ENCODE results near the gene DEFB123. TPM values are rescaled to one million over a fixed set of nuclear protein-coding genes. Genes with fewer than 3 reads are reported as not detected.

DEFB123 gene
- total and polyA plus RNA-seq, 9 of the 15 experiments (the other 6 are each of a cell fraction or from before 2014, with no cell fraction given), result not detected

DNA sequence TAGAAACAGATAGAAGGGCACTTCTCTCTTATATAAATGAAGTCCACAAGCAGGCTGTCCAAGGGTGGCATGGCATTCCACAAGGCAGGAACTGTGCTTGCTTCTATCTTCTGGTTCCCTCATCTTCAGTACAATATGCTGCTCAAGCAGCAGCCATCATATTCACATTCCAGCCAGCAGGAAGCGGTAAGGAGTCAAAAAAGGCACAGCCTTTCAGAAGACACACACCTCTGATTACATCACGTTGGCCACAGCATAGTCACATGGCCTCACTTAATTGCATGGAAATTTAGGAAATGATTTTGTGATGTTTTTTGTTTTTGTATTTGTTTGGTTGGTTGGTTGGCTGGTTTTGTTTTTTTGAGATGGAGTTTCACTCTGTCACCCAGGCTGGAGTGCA, 53.7 kb downstream of the DEFB123 start:
- POLR2A ChIA-PET, result interaction anchor here (0.9 kb wide), 1 partner anchor 9 kb away, joined by 5 read pairs; no protein-coding TSS in a partner anchor
- Histone ChIP-seq H4K20me1 (replicated peaks; ENCODE audit: control insufficient read depth, insufficient read depth, low read length) (no peaks in the 10 kb centered on the region), H3K9me3 (replicated peaks; ENCODE audit: control insufficient read depth, insufficient read depth, low read depth, low read length) (no peaks in the 10 kb centered on the region), H3K4me1 (replicated peaks in 1 of 2; ENCODE audit: control insufficient read depth in 2 of 2, insufficient read depth in 2 of 2, low read length in 2 of 2) (peaks cover 0 to 4% of the 10 kb centered on the region in 2 experiments; a peak in 2 of 5 replicates), H3K27ac (ENCODE audit: extremely low read depth, low read depth, low read length) (no peak overlapping the region), H3K4me2 (ENCODE audit: insufficient read depth, low read length) (no peak overlapping the region), H3K36me3 (ENCODE audit: control insufficient read depth, insufficient read depth, low read length) (no peaks in the 10 kb centered on the region), H3K4me3 (no peak overlapping the region), H2AFZ (ENCODE audit: low read depth, low read length) (no peak overlapping the region), H3K9ac (ENCODE audit: insufficient read depth in 1 of 2, low read depth in 2 of 2, low read length in 2 of 2) (no peak overlapping the region), H3K79me2 (ENCODE audit: control insufficient read depth, insufficient read depth, low read length) (no peaks in the 10 kb centered on the region), H3K27me3 (ENCODE audit: control insufficient read depth in 2 of 2, insufficient read depth in 2 of 2, low read length in 2 of 2) (peaks cover 4 to 12% of the 10 kb centered on the region in 2 experiments; a peak in 4 of 5 replicates), H3K9me1 (ENCODE audit: control insufficient read depth, insufficient read depth, low read length) (no peaks in the 10 kb centered on the region)
- CTCF ChIA-PET (ENCODE audit: low intra/inter-chr PET ratio), result interaction anchor here (0.5 to 0.7 kb wide), 3 partner anchors 13 to 98 kb away, joined by 3 to 9 read pairs (median 3); no protein-coding TSS in a partner anchor
- intact Hi-C loops (cut with micrococcal nuclease), result no loop called here
- in situ Hi-C loops (cut with MboI), result loop anchor here (10.0 kb wide), 1 partner anchor 179 kb away; no protein-coding TSS in a partner anchor
- DNase-seq (ENCODE audit: extremely low read depth in 1 of 4, low spot score in 3 of 4), result peak; percentile 68 to 75 (median 72)
- FAIRE-seq, result peak; percentile 91
- 0% methylated on average over 2 of the region's 2 CpGs for WGBS (ENCODE audit: insufficient coverage, low coverage, missing lambda C conversion rate)
- no TSS peak for BruUV-seq (replicated peaks)
- peak; percentile 96 for ATAC-seq
- TF ChIP-seq HCFC1 (IDR thresholded peaks at IDR 0.05; ENCODE audit: low read depth, low read length) (no peak), IRF2 (CRISPR knock-in tag; IDR thresholded peaks at IDR 0.05) (no peak), ZNF165 (CRISPR knock-in tag; IDR thresholded peaks at IDR 0.05; ENCODE audit: borderline replicate concordance) (no peak), SMC3 (conservative IDR thresholded peaks at IDR 0.05; ENCODE audit: insufficient read depth, low read depth, low read length) (0 out of 2 replicates have a peak, but pooled peaks have one; percentile 17), EP400 (IDR thresholded peaks at IDR 0.05) (peak; percentile 46), HEY1 (CRISPR knock-in tag; IDR thresholded peaks at IDR 0.05; ENCODE audit: borderline replicate concordance) (no peak), GATAD2B (IDR thresholded peaks at IDR 0.05; ENCODE audit: borderline replicate concordance) (no peak), ATF7 (IDR thresholded peaks at IDR 0.05) (peak; percentile 76), TRIM24 (IDR thresholded peaks at IDR 0.05) (peak in 1 of 2 experiments; percentile 19; a peak in 1 of 4 replicates)
- TF ChIP-seq, protein P1, sequence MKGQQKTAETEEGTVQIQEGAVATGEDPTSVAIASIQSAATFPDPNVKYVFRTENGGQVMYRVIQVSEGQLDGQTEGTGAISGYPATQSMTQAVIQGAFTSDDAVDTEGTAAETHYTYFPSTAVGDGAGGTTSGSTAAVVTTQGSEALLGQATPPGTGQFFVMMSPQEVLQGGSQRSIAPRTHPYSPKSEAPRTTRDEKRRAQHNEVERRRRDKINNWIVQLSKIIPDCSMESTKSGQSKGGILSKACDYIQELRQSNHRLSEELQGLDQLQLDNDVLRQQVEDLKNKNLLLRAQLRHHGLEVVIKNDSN (CRISPR knock-in tag; IDR thresholded peaks at IDR 0.05), result peak; percentile 75
- TF ChIP-seq, protein P2, sequence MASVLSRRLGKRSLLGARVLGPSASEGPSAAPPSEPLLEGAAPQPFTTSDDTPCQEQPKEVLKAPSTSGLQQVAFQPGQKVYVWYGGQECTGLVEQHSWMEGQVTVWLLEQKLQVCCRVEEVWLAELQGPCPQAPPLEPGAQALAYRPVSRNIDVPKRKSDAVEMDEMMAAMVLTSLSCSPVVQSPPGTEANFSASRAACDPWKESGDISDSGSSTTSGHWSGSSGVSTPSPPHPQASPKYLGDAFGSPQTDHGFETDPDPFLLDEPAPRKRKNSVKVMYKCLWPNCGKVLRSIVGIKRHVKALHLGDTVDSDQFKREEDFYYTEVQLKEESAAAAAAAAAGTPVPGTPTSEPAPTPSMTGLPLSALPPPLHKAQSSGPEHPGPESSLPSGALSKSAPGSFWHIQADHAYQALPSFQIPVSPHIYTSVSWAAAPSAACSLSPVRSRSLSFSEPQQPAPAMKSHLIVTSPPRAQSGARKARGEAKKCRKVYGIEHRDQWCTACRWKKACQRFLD (CRISPR knock-in tag; IDR thresholded peaks at IDR 0.05), result no peak
- TF ChIP-seq, protein P3, sequence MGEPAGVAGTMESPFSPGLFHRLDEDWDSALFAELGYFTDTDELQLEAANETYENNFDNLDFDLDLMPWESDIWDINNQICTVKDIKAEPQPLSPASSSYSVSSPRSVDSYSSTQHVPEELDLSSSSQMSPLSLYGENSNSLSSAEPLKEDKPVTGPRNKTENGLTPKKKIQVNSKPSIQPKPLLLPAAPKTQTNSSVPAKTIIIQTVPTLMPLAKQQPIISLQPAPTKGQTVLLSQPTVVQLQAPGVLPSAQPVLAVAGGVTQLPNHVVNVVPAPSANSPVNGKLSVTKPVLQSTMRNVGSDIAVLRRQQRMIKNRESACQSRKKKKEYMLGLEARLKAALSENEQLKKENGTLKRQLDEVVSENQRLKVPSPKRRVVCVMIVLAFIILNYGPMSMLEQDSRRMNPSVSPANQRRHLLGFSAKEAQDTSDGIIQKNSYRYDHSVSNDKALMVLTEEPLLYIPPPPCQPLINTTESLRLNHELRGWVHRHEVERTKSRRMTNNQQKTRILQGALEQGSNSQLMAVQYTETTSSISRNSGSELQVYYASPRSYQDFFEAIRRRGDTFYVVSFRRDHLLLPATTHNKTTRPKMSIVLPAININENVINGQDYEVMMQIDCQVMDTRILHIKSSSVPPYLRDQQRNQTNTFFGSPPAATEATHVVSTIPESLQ (CRISPR knock-in tag; IDR thresholded peaks at IDR 0.05), result no peak
- TF ChIP-seq, protein P4, sequence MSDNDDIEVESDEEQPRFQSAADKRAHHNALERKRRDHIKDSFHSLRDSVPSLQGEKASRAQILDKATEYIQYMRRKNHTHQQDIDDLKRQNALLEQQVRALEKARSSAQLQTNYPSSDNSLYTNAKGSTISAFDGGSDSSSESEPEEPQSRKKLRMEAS (CRISPR knock-in tag; IDR thresholded peaks at IDR 0.05), result no peak
- TF ChIP-seq, protein P5, sequence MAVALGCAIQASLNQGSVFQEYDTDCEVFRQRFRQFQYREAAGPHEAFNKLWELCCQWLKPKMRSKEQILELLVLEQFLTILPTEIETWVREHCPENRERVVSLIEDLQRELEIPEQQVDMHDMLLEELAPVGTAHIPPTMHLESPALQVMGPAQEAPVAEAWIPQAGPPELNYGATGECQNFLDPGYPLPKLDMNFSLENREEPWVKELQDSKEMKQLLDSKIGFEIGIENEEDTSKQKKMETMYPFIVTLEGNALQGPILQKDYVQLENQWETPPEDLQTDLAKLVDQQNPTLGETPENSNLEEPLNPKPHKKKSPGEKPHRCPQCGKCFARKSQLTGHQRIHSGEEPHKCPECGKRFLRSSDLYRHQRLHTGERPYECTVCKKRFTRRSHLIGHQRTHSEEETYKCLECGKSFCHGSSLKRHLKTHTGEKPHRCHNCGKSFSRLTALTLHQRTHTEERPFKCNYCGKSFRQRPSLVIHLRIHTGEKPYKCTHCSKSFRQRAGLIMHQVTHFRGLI (CRISPR knock-in tag; IDR thresholded peaks at IDR 0.05), result no peak
- TF ChIP-seq, protein P6, sequence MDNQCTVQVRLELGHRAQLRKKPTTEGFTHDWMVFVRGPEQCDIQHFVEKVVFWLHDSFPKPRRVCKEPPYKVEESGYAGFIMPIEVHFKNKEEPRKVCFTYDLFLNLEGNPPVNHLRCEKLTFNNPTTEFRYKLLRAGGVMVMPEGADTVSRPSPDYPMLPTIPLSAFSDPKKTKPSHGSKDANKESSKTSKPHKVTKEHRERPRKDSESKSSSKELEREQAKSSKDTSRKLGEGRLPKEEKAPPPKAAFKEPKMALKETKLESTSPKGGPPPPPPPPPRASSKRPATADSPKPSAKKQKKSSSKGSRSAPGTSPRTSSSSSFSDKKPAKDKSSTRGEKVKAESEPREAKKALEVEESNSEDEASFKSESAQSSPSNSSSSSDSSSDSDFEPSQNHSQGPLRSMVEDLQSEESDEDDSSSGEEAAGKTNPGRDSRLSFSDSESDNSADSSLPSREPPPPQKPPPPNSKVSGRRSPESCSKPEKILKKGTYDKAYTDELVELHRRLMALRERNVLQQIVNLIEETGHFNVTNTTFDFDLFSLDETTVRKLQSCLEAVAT (IDR thresholded peaks at IDR 0.05), result peak in 1 of 2 experiments; percentile 81; a peak in 2 of 4 replicates

Data from K562 (cell line).